Vagina (tissue), 2 donors: ENCODE measurements around the gene SETSIP. TPM values are rescaled to one million over a fixed set of nuclear protein-coding genes. Genes with fewer than 3 reads are reported as not detected.
A peak's percentile ranks its signal among the peaks of the same experiment; 100 is the strongest.
"Not testable (repeated sequence)": the region's sequence is repeated elsewhere in the genome, so short reads cannot be mapped to it uniquely, and the experiment has no call there.

Experiments
- DNase-seq, 2 donors: peaks; one replicate each; pipeline ENCODE4 v3.0.0-alpha.2; 2017; ENCODE audit errors: extremely low spot score in 2 of 2
- H3K27ac ChIP-seq: fragments of 200-600 bp; sonication (generic); one replicate; pipeline ENCODE4 v1.5.1; 2019
- H3K27me3 ChIP-seq: fragments of 200-600 bp; sonication (generic); one replicate; pipeline ENCODE4 v1.5.1; 2019
- H3K36me3 ChIP-seq, 2 donors: fragments of 200-600 bp; sonication (generic); one replicate each; pipeline ENCODE4 v1.5.1; 2017 to 2019
- H3K4me1 ChIP-seq: fragments of 200-600 bp; sonication (generic); one replicate; pipeline ENCODE4 v1.5.1; 2019
- H3K4me3 ChIP-seq, 2 donors: fragments of 200-600 bp; sonication (generic); 1 replicate in 1 of 2; 2 replicates in 1 of 2; pipeline ENCODE4 v1.5.1; 2016 to 2019
- H3K9me3 ChIP-seq: fragments of 200-600 bp; sonication (generic); one replicate; pipeline ENCODE4 v1.5.1; 2019
- CTCF ChIP-seq, 3 experiments: fragments of 450-650 bp in 2 of 3; fragments of 200-600 bp in 1 of 3; sonication (generic) in 1 of 3; IDR thresholded peaks; one replicate each; pipeline ENCODE4 v1.5.1; 2017 to 2019; ENCODE audit warnings: antibody characterized with exemption in 3 of 3, mild to moderate bottlenecking in 2 of 3, moderate library complexity in 2 of 3
- POLR2A ChIP-seq, 2 donors: fragments of 450-650 bp; IDR thresholded peaks; one replicate each; pipeline ENCODE4 v1.6.1; 2017; ENCODE audit warnings: antibody characterized with exemption in 2 of 2, mild to moderate bottlenecking in 2 of 2, moderate library complexity in 2 of 2
- POLR2AphosphoS5 ChIP-seq, 2 donors: sonication (generic); formaldehyde crosslinking; IDR thresholded peaks; one replicate each; pipeline ENCODE4 v1.9.0; 2017; ENCODE audit warnings: antibody characterized with exemption in 2 of 2, mild to moderate bottlenecking in 2 of 2, low read depth in 1 of 2; ENCODE audit not compliant: insufficient read depth in 1 of 2
- intact Hi-C: fragments of 100-400 bp; cut with DNase I; formaldehyde crosslinking; loops from one replicate; pipeline ENCODE4 v1.15.1; 2023
- total RNA-seq: library from RNA; depleted of rRNA; stranded (reverse); fragments of >200 nt; gene quantifications from one replicate; pipeline ENCODE4 v1.2.3, GENCODE V29; 2016

Gene SETSIP
- total RNA-seq, 1 donor from 2014 or later = not detected

GRCh38 chr1:92080128-92080985 is 5.1 kb upstream of the SETSIP start, which contains the start of gene BTBD8:
TSS of gene BTBD8 (plus strand) at chr1:92080345. CDS start at chr1:92080572, 227 bp downstream.
- H3K9me3 ChIP-seq = peaks cover 2% of the 10 kb centered on the region

GRCh38 chr1:92079441-92079840 is 4.2 kb upstream of the SETSIP start:
- Histone ChIP-seq H3K4me1 (peaks cover 7% of the 10 kb centered on the region), H3K36me3 (no peaks in the 10 kb centered on the region), H3K27me3 (no peaks in the 10 kb centered on the region), H3K9me3 (no peaks in the 10 kb centered on the region), H3K27ac (peak overlapping the region; percentile 74), H3K4me3 (peak overlapping the region; percentile 62 to 75)
- intact Hi-C loops = no loop called here
- TF ChIP-seq POLR2A (IDR thresholded peaks at IDR 0.05) (no peak), CTCF (IDR thresholded peaks at IDR 0.05) (no peak), POLR2AphosphoS5 (IDR thresholded peaks at IDR 0.05; ENCODE audit: insufficient read depth in 1 of 2, low read depth in 1 of 2) (no peak)
- DNase-seq = no peak

More at GRCh38 chr1:92080128-92080985, 5.1 kb upstream of the SETSIP start, which contains the start of gene BTBD8:
- intact Hi-C loops = no loop called here
- Histone ChIP-seq H3K27me3 (no peaks in the 10 kb centered on the region), H3K27ac (peak within 1 kb of the TSS; percentile 74), H3K4me3 (peak within 1 kb of the TSS; percentile 62 to 75), H3K4me1 (peaks cover 7% of the 10 kb centered on the region), H3K36me3 (no peaks in the 10 kb centered on the region)
- TF ChIP-seq POLR2AphosphoS5 (IDR thresholded peaks at IDR 0.05; ENCODE audit: insufficient read depth in 1 of 2, low read depth in 1 of 2) (peak; percentile 78 to 86), POLR2A (IDR thresholded peaks at IDR 0.05) (no peak), CTCF (IDR thresholded peaks at IDR 0.05) (no peak)
- DNase-seq = peak in 1 of 2 donors; percentile 91

GRCh38 chr1:92078077-92078476 is 2.9 kb upstream of the SETSIP start:
- H3K4me1 ChIP-seq, DNase-seq, H3K9me3 ChIP-seq, intact Hi-C loops, H3K27ac ChIP-seq, H3K36me3 ChIP-seq, H3K27me3 ChIP-seq, H3K4me3 ChIP-seq: not testable (repeated sequence)

- intact Hi-C loops = no loop called here
- peaks cover 5% of the 10 kb centered on the region for H3K4me1 ChIP-seq
- H3K9me3 ChIP-seq = no peaks in the 10 kb centered on the region
- TF ChIP-seq CTCF (IDR thresholded peaks at IDR 0.05) (no peak), POLR2AphosphoS5 (IDR thresholded peaks at IDR 0.05; ENCODE audit: insufficient read depth in 1 of 2, low read depth in 1 of 2) (no peak), POLR2A (IDR thresholded peaks at IDR 0.05) (no peak)
- H3K36me3 ChIP-seq = no peaks in the 10 kb centered on the region
- DNase-seq = no peak
- no peak overlapping the region for H3K4me3 ChIP-seq
- H3K27ac ChIP-seq = no peak overlapping the region
- H3K27me3 ChIP-seq = no peaks in the 10 kb centered on the region
These were observed 1.2 kb upstream of the SETSIP start for GRCh38 chr1:92076363-92076762.

GRCh38 chr1:92074446-92074845 is 765 bp downstream of the SETSIP start:
- intact Hi-C loops, H3K9me3 ChIP-seq, H3K27me3 ChIP-seq, DNase-seq, H3K4me3 ChIP-seq, H3K27ac ChIP-seq, H3K36me3 ChIP-seq, H3K4me1 ChIP-seq: not testable (repeated sequence)

GRCh38 chr1:92070892-92071291 is 4.3 kb downstream of the SETSIP start:
- Histone ChIP-seq H3K27ac (no peak overlapping the region), H3K27me3 (no peaks in the 10 kb centered on the region), H3K36me3 (no peaks in the 10 kb centered on the region), H3K4me1 (no peaks in the 10 kb centered on the region), H3K4me3 (no peak overlapping the region), H3K9me3 (no peaks in the 10 kb centered on the region)
- DNase-seq = no peak
- TF ChIP-seq POLR2A (IDR thresholded peaks at IDR 0.05) (no peak), POLR2AphosphoS5 (IDR thresholded peaks at IDR 0.05; ENCODE audit: insufficient read depth in 1 of 2, low read depth in 1 of 2) (no peak), CTCF (IDR thresholded peaks at IDR 0.05) (no peak)
- intact Hi-C loops = no loop called here
